8988T (cell line): ENCODE results near the gene EDEM1.

Experiments
- DNase-seq: peaks from one replicate; pipeline ENCODE4 v3.0.0; 2011

Gene EDEM1

DNA sequence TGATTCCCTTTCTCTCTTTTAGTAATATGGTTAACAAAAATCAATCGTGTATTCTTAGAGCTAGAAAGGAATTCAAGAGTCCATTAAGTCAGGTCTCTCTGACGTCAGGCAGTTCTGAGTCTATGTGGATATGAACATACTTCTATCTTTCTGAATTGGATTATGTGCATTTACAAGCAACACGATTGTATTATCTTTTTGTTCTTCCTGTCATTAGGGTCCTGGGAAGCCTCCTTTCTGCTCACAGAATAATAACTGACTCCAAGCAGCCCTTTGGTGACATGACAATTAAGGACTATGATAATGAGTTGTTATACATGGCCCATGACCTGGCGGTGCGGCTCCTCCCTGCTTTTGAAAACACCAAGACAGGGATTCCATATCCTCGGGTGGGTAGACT is 14.0 kb downstream of the EDEM1 start:
- no peak for DNase-seq

DNA sequence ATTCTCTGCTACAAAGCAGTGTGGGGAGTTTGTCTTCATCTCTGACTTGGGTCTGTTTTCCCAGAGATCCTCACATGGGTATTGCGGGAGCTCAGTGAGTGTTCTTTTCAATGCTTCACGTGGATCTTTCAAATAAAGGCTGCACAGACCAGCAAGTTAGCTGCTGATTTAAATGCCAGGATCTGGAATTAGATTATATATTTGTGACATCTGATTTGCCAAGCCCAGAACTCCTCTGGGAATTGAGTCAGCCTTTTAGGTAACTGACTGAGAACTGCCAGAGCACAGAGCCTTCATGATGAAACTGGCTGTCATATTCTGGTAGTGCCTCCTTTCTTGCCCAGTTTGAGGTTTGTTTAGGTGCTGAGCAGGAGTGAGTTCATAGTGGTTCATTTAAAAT is 14.7 kb downstream of the EDEM1 start:
- no peak for DNase-seq

DNA sequence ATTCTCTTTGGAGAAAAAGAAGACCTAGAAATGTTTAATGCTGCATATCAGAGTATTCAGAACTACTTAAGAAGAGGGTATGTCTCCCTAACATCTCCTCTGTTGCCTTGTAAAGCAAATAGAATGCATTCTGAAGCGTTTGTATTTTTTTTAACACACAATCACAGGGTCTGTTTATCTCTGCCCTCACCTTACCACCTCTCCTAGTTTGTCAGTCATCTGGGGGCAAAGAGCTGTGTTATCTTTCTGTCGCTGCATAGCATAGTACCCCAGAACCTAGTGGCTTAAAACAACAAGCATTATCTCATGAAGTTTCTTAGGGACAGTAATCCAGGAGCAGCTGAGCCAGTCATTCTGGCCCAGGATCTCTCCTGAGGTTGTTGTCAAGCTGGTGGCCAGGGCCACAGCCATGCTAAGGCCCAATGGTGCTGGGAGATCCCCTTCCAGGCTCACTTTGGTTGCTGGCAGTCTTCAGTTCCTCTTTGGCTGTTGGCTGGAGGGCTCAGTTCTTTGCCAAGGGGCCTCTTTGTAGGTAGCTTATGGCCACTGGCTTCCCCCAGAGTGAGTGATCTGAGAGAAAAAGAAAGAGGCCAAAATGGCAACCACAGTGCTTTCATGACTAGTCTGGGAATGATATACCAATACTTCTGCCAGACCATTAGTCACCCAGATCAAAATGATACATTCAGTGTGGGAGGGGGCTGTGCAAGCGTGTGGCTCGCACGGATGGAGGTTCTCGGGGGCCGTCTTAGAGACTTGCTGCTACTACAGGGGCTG is 17.8 kb downstream of the EDEM1 start:
- no peak for DNase-seq

DNA sequence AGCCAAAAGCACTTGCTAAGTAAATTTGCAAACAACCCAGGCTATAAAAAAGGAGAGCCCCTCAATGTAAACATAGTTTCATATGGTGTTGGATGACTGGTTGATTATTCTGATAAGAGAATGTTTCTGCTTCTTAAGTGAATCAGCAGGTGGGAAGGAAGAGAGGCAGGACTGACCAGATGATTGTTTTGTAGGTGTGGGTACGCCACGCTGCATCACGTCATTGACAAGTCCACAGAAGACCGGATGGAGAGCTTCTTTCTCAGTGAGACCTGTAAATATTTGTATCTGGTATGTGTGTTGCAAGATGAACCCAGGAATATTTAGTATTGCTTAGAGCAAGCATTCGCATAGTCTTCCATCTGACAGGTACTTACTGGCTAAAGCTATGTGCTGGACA is 23.4 kb downstream of the EDEM1 start:
- DNase-seq = no peak

DNA sequence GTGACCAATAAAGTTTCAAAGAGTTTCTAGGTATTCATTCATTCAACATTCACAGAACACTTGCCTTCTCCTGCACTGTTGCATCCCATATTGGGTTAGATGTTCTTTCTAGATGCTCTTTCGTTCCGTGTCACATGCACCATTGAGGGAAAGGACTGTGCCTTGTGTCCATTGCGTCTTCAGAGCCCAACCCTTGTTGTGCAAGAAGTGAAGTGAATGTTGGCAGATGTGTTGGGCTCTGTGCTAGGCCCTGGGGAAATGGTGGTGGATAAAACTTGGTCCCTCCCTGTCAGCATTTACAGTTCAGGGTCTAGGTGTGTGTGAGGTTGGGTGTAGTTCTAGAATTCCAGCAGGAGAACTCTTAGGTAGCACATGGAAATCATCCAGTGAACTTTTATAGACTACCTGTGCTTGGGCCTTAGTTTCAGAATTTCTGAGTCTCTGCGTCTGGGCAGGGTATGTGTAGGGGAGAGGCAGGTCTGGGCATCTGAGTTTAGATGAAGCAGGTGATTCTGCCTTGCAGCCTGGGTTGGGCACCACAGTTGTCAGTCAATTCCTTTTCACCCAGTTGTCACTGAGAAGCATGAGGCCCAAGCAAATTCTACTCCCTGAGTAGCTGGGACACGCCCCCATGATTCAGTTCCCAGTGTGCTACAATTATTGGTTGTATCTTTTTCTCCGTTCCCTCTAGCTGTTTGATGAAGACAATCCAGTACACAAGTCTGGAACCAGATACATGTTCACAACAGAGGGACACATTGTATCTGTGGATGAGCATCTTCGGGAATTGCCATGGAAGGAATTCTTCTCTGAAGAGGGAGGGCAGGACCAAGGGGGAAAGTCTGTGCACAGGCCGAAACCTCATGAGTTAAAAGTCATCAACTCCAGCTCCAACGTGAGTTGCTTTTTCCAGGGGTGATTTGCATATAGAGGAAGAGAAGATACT is 25.4 kb downstream of the EDEM1 start:
- no peak for DNase-seq

DNA sequence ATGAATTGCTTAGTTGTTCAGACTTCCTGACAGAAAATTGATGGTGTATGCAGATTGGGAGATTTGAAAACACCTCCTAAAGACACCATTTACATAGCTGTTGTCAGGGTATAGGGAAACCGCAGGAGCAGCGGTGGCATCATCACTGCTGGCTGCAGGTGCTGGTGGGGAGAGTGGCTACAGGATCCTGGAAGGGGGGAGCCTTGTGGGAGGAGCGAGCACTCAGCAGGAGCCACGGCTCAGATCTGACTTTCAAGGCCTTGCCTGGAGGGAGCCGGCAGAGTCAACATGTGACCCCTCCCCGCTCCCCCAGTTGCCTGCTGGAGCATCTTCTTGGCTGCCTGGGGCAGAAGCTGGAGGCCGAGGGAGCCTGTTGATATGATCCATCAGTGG is 26.1 kb downstream of the EDEM1 start:
- no peak for DNase-seq

DNA sequence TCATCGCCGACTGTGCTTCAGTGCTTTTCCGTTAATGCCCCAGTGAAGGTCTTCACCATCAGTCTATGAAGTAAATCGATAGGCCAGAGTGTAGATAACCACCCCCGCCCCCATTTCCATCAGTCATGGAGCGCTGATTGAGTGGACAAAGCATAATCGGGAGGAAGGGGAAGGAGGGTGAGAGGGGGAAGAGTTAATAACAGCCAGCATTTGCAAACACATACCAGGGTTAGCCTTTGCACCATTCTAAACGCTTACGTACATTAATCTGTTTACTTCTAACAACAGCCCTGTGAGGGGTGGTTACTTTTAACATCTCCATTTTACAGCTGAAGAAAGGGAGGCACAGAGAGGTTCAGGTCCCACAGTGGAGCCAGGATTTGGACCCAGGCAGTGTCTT is 26.8 kb downstream of the EDEM1 start:
- no peak for DNase-seq

DNA sequence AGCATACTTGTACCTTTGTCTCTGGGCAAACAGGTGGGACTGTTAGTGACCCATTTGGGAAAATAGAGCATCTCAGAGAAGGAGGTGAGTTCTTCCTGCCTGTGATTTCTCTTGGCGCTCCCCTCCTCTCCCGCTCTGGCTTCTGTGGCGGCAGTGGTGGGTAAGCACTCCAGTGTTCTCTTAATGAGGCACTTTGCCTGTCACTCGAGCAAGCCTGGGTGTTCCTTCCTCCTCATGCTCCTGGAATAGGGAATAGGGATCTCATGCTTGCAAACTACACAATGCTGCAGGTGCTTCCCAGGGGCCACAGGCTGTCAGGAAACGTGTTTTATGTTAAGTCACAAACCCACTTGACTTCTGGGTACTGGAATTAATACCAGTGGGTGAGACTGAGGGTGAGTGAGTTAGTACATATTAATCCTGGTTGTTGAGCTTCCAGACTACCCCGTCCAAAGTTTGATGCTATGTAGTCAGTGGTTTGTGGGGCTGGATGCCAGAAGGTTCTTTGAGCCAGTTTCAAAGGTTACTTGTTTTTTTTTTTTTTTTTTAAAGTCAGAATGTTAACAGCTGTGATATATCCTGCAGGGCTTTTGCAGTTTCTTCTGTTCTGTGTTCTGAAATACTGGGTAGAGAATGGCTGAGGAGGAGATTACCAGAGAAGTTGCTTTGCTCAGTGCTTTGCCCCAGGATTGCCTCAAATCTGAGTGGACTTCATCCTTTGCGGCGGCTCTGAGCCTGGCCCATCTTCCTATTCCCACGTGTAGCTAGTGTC is 30.5 kb downstream of the EDEM1 start:
- DNase-seq = no peak

DNA sequence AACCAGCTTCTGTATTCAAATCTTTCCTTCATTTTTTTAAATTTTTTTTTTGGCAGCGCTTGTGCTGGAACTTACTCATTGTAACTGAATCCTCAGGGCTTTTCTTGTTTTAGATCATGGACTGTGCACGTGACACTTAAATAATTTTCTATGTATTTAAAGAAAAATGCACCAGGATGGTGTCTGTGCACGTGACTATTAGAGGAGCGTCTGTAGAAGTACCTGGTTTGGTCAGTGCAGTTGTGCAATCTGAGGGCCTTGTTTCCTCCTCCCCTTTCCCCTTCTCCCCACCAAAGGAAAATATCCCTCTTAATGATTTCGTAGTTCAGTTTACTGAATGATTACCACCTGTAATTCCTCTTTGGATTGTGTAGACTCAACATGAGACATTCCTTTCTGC is 31.3 kb downstream of the EDEM1 start:
- DNase-seq = no peak

DNA sequence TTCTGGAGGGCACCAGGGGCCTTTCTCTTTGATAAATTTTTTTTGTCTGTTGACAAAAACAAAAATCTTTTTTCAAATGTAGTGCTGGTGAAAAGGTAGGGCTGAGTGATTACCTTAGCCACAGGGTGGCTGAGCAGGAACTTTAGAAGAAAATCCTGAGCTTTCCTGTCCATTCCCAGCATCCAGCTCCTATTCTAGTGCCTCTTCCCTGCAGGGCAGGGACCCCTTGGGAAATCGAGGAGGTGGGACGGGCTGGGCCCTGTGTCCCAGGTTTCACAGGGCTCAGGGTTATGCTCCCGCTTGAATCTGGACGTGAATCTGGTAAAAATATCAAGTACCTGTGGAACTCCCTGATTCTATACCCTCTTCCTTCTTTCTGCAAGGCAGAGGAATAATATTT is 31.7 kb downstream of the EDEM1 start:
- no peak for DNase-seq

DNA sequence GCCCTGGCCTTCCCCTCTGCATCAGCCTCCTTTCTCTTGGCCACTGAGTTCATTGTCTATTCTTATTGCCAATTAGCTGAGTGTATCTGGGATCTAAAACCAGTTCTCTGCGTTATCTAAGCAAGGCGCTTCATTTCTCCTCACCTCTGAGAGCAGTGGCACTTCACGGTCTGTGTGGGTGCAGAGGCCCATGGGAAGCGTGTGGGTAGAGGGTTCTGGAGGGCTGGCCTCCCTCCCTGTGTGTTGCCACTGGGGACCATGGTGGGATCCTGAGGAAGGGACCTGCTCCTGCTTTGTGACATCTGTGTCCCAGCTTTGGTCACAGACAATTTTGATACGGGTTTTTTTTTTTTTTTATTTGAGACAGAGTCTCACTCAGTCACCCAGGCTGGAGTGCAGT is 32.7 kb downstream of the EDEM1 start:
- no peak for DNase-seq

DNA sequence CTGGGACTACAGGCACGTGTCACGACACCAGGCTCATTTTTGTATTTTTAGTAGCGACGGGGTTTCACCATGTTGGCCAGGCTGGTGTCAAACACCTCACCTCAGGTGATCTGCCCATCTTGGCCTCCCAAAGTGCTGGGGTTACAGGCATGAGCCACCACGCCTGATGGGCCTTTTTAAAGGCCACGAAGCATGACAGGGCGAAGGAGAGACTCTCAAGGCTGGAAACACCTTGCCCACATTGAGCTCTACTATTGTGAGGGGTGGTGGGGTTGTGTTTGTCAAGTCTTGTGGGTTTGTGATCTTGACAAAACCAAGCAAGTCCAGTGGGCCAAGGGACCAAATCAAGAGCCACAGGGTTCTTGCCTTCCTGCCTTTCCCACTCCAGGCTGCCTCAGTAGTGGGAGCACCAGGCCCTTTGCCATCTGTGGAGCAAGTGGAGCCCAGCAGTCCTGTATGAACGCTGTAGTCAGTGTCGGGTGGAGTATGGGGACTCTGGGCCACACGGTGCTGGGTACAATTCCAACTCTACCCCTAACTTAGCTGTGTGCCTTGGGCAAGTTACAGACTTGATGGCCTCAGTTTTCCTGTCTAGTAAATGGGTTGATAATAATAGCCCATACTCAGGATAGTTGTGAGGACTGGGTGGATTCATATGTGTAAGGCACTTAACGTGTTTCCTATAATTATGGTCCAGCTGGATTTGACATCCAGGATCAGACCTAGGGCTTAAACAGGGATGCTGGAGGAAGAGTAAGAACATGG is 33.3 kb downstream of the EDEM1 start:
- no peak for DNase-seq

DNA sequence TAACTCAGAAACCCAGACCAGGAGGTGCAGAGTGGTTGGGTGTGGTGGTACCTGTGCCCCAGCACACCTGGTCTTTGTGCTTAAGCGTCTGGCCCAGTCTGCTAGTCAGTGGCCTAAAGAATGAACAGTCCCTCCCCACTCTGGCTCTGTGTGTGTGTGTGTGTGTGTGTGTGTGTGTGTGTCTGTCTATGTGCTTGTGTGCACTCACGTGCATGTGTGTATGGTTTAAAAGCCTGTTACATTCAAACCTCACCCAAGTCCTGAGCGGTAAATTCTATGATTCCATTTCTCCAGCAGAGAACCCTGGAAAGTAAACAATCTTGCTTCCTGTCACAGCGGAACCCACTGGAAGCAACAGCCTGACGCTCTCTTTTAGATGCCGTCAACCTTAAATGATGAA is 34.2 kb downstream of the EDEM1 start:
- no peak for DNase-seq

DNA sequence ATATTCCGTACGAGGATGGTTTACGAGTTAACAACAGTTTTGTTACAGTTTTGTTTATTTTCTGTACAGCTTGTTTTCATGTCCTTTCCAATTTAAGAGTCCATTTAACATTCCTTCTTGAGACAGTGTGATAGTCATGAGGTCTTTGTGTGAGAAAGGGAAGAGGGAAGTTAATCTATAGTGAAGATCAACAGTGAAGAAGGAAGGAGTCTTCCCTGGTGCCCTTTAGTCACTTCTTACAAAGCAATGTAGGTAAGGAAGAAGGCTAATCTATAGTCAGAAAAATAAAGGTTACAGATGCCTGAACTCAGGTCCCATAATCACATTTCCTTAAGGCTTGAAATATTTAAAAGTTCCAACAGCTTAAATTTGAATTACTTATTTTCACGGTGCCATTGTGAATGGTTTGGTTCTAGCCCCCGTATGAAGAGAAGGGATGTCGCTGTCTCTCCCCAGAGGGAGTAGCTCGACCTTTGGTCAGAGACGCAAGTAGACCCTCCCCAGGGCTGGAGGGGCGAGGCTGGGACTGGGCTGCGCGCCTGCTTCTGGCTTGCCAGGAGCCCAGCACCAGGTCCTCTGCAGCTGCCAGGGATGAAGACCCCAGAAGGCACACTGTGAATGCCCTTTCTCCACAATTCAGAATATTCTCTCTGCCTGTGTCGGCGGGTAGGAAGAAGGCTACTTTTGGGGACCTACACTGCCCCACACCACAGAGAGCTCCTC is 34.9 kb downstream of the EDEM1 start:
- no peak for DNase-seq

DNA sequence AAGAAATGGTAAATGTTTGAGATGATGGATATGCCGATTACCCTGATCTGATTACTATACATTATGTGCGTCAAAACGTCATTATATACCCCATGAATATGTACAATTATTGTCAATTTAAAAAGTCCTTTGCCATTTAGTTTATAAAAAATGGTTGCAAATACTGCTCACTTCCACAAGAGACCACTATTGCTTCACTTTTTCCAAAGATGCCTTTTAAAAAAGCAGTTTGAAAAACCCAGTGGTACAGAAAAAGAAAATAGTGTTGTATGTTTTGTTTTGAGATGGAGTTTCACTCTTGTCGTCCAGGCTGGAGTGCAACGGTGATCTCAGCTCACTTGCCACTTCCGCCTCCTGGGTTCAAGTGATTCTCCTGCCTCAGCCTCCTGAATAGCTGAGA is 39.3 kb downstream of the EDEM1 start:
- DNase-seq = no peak

DNA sequence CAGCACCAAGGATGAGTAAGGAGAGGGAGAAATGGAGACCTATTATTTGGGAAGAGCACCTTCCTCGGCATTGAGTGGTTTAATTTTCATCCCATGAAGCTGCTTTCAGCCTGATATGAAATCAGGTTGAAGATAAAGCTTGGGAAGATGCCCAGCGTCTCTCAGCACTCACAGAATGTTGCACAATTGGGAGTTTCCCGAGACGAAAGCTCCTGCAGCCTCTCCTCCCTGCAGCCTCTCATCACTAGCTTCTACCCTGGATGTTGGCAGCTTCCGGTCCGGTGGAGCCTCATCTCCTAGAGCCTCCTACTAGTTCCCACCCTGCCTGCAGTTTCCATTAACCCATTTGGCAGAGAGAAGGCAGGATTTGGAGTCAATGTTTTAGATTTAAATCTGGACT is 40.3 kb downstream of the EDEM1 start:
- no peak for DNase-seq

DNA sequence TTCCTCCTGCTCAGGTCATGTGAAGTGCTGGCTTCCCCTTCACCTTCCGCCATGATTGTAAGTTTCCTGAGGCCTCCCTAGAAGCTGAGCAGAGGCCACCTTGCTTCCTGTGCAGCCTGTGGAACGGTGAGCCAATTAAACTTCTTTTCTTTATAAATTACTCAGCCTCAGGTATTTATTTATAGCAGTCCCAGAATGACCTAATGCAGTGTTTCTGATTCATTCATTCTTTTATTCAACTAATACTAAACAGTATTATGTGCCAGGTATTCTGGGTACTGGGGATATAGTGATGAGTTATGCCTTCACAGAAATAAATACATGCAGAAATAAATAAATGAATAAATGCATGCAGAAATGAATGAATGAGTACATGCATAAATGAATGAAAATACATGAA is 41.9 kb downstream of the EDEM1 start:
- DNase-seq = no peak

DNA sequence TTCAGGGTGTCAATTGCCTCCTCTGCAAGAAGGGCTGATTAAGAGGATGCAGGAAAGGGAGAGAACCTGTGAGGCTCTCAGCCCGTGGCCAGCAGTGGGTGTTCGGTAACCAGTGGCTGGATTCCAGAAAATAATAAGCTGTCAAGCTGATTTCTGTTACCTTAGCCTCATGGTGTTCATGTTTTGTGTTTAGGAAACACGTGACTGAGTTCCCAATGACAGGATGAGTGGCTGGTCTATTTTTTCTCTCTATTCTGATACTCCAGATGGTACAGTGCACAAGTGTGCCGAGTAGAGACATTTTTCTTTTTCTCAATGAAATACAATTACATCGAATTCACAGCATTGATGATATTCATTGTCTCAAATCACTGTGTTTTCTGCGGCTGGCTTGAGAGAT is 43.6 kb downstream of the EDEM1 start:
- no peak for DNase-seq

DNA sequence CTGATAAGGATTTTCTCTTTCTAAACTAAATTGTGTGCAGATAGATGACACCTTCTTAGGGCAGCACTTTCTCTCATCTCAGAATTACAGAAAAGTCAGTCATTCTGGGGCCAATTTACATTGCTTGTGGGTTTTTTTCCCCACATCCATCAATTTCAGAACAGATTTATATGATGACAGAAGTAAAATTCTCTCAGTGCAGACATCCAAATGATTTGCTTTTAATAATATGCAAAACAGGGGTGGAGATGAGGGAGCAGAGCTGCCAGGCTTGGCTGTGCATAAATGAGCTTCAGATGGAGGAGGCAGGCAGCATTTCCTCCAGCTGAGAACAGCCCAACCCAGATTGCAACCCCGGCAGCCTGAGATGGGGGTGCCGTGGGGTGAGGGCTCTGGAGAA is 44.0 kb downstream of the EDEM1 start:
- DNase-seq = no peak

DNA sequence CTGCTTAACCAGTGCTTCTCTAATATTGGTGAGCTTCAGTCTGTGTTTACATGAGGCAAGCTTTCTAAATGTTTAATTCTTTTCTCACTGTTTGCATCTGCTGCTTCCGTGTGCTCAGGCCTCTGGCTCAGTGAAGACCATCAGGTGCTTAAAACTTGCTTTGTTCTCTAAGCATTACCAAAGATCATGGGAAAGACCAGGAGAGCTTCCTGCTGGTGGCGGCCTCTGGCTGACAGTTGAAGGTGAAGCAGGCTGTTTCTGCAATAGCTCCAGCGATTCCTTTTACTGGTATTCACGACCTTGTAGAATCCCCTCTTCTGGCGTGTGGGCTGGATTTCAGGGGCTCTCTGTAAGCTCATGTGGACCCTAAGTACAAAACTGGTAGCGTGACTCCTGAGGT is 45.1 kb downstream of the EDEM1 start:
- DNase-seq = no peak

DNA sequence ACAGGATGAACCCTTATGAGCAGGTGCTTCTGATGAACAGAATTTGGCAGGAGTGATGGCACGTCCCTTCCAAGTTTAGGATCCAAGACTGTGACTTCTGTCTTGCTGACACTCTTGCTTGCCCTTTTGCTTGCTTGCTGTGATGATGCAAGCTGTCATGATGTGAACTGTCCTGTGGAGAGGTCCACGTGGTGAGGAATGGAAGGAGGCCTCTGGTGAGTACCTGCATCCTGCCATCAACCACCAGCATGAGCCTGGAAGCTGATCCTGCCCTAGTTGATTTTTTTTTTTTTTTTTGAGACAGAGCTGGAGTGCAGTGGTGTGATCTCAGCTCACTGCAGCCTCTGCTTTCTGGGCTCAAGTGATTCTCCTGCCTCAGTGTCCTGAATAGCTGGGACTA is 45.5 kb downstream of the EDEM1 start:
- no peak for DNase-seq

DNA sequence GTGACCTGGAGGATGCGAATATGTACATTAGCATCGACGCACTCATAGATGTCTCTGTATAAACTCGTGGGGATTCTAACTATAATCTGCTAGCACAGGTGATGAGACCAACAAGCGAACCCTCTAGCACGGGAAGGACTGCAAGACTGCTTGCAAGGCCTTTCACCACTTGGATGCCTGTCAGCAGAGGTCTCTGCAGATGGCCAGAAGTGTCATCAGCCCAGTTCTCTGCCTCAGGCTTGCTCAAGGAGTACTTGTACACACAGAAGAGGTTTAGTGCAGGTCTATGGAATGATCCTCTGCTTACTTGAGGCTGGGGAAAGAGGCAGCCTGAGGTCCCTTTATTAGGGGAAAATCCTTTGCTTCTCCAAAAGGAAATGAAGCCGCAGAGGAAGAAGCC is 48.1 kb downstream of the EDEM1 start:
- DNase-seq = no peak
